ENCODE measurements around the gene GTSE1. TPM values are rescaled to one million over a fixed set of nuclear protein-coding genes. Genes with fewer than 3 reads are reported as not detected.
A peak's percentile ranks its signal among the peaks of the same experiment; 100 is the strongest.

The GTSE1 gene
- total and polyA plus RNA-seq, 12 donors: 0.17 to 4.7 (median 0.35) TPM

DNA sequence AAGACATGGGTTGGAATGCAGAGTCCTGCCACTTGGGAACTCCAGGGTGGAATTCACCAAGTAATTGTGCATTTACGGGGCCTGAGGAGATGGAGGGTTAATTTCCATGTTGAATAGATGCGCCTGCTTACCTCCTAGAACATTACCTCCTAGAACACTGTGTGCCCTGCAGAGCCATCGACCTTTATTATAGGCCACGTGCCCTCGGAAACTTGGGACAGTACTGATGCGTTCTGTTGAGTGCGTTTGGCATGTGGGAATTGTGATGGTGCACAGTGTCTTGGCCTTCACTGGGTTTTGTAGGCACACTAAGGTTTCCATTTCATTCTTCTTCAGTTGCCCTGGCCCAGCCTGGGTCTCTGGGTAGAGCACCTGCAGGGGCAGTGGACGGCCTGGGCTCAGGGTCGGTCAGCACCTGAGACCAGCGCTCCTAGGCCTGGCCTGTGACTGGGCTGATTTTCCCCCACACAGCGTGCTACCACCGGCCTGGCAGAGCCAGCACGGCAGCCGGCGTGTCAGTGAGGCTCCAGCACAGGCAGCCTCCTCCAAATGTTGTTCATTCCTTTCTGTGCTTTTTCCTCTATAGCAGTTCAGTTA is 51.5 kb downstream of the GTSE1 start:
- ATAC-seq: peak in 5 of 8 donors; percentile 9 to 55 (median 45)
- no peak for DNase-seq
- Histone ChIP-seq H3K4me1 (peaks cover 0 to 58% (median 30%) of the 10 kb centered on the region in 9 donors), H3K27me3 (no peaks in the 10 kb centered on the region), H3K27ac (peak overlapping the region; percentile 14 to 94 (median 86)), H3K9me3 (no peaks in the 10 kb centered on the region), H3K4me3 (no peak overlapping the region), H3K36me3 (peaks cover 0 to 100% (median 62%) of the 10 kb centered on the region in 9 donors)
- no peak for TF ChIP-seq CTCF (IDR thresholded peaks at IDR 0.05)
- intact Hi-C loops (cut with DNase I): loop anchor here in 1 of 10 donors (5.0 kb wide), 1 partner anchor 199 kb away; no protein-coding TSS in a partner anchor
- WGBS, 2 donors: 66 to 71% methylated on average over 15 of the region's 15 CpGs

GRCh38 chr22:46349238-46349637 is 52.6 kb downstream of the GTSE1 start:
- Histone ChIP-seq H3K4me1 (peaks cover 2 to 68% (median 39%) of the 10 kb centered on the region in 9 donors), H3K27ac (peak overlapping the region in 8 of 10 donors; percentile 50 to 94 (median 86)), H3K9me3 (no peaks in the 10 kb centered on the region), H3K27me3 (no peaks in the 10 kb centered on the region), H3K4me3 (no peak overlapping the region), H3K36me3 (peaks cover 0 to 100% (median 65%) of the 10 kb centered on the region in 9 donors)
- peak in 1 of 9 donors; percentile 8 for TF ChIP-seq CTCF (IDR thresholded peaks at IDR 0.05)
- ATAC-seq (peak in 1 of 8 donors; percentile 15), DNase-seq (no peak)
- intact Hi-C loops (cut with DNase I): loop anchor here in 1 of 10 donors (5.0 kb wide), 1 partner anchor 198 kb away; no protein-coding TSS in a partner anchor
- WGBS, 2 donors: 76 to 78% methylated on average over 18 of the region's 18 CpGs

GRCh38 chr22:46349681-46350080 is 53.0 kb downstream of the GTSE1 start:
- H3K36me3 ChIP-seq: peaks cover 0 to 100% (median 62%) of the 10 kb centered on the region in 9 donors
- peak overlapping the region in 7 of 10 donors; percentile 50 to 94 (median 84) for H3K27ac ChIP-seq
- no peak overlapping the region for H3K4me3 ChIP-seq
- H3K27me3 ChIP-seq: no peaks in the 10 kb centered on the region
- TF ChIP-seq CTCF (IDR thresholded peaks at IDR 0.05): no peak
- DNase-seq (no peak), ATAC-seq (no peak)
- WGBS, 2 donors: 59 to 63% methylated on average over 6 of the region's 6 CpGs
- intact Hi-C loops (cut with DNase I): loop anchor here in 3 of 10 donors (5.0 to 10.0 kb wide), 3 partner anchors 198 to 385 kb away; partner anchors contain the start of gene CERK (in 1 of the 3)
- no peaks in the 10 kb centered on the region for H3K9me3 ChIP-seq
- H3K4me1 ChIP-seq: peaks cover 3 to 73% (median 43%) of the 10 kb centered on the region in 9 donors

DNA sequence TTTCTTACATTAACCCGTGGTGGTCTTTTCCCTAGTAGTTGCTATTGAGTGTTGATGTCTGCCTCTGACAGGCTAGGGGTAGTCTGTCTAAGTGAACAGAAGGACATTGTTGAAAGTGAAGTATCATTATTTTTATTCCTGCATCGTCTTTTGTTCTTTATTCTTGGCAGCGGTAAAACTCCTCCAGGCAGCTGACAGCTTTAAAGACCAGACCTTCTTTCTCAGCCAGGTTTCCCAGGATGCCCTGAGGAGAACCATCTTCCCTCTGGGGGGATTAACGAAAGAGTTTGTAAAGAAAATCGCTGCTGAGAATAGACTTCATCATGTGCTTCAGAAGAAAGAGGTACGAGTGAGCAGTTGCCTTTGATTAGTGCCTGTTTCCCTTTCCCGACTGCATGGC is 53.5 kb downstream of the GTSE1 start:
- no peak for TF ChIP-seq CTCF (IDR thresholded peaks at IDR 0.05)
- Histone ChIP-seq H3K4me1 (peaks cover 3 to 77% (median 44%) of the 10 kb centered on the region in 9 donors), H3K4me3 (no peak overlapping the region), H3K27me3 (no peaks in the 10 kb centered on the region), H3K27ac (peak overlapping the region in 6 of 10 donors; percentile 15 to 91 (median 52)), H3K9me3 (no peaks in the 10 kb centered on the region), H3K36me3 (peaks cover 0 to 100% (median 57%) of the 10 kb centered on the region in 9 donors)
- intact Hi-C loops (cut with DNase I): loop anchor here in 2 of 10 donors (10.0 kb wide), 2 partner anchors 335 to 385 kb away; partner anchors contain the start of gene CERK (in 1 of the 2)
- DNase-seq (no peak), ATAC-seq (no peak)
- 44 to 63% methylated on average over 7 of the region's 7 CpGs for WGBS, 2 donors
